ENCODE data around the gene ANXA11. TPM values are rescaled to one million over a fixed set of nuclear protein-coding genes. Genes with fewer than 3 reads are reported as not detected.
"Not testable (repeated sequence)": the region's sequence is repeated elsewhere in the genome, so short reads cannot be mapped to it uniquely, and the experiment has no call there.

The ANXA11 gene
- total RNA-seq, 1 donor from 2014 or later: 17.3 TPM

- no peak for DNase-seq (ENCODE audit: low read depth in 2 of 2)
These were observed 58.4 kb downstream of the ANXA11 start for GRCh38 chr10:80146918-80147317.

GRCh38 chr10:80145406-80146308 lies 59.7 kb downstream of the ANXA11 start:
- peak in 1 of 2 donors; percentile 66 for DNase-seq (ENCODE audit: low read depth in 2 of 2)

- no peak for DNase-seq (ENCODE audit: low read depth in 2 of 2)
These were observed 60.6 kb downstream of the ANXA11 start for GRCh38 chr10:80144696-80145131.

- no peak for DNase-seq (ENCODE audit: low read depth in 2 of 2)
These were observed 61.2 kb downstream of the ANXA11 start for GRCh38 chr10:80144067-80144695.

- DNase-seq (ENCODE audit: low read depth in 2 of 2): no peak
These were observed 63.5 kb downstream of the ANXA11 start for GRCh38 chr10:80141696-80142460.

- DNase-seq (ENCODE audit: low read depth in 2 of 2): no peak
These were observed 65.1 kb downstream of the ANXA11 start for GRCh38 chr10:80140251-80140650.

- no peak for DNase-seq (ENCODE audit: low read depth in 2 of 2)
These were observed 66.1 kb downstream of the ANXA11 start for GRCh38 chr10:80139265-80139664.

GRCh38 chr10:80137920-80138319 lies 67.4 kb downstream of the ANXA11 start:
- DNase-seq (ENCODE audit: low read depth in 2 of 2): no peak

GRCh38 chr10:80137031-80137862 lies 68.1 kb downstream of the ANXA11 start:
- DNase-seq (ENCODE audit: low read depth in 2 of 2): no peak

- DNase-seq (ENCODE audit: low read depth in 2 of 2): peak in 1 of 2 donors; percentile 69
These were observed 69.2 kb downstream of the ANXA11 start for GRCh38 chr10:80136134-80136571.

GRCh38 chr10:80133687-80134086 lies 71.7 kb downstream of the ANXA11 start:
- DNase-seq (ENCODE audit: low read depth in 2 of 2): not testable (repeated sequence)

- DNase-seq (ENCODE audit: low read depth in 2 of 2): no peak
These were observed 72.1 kb downstream of the ANXA11 start for GRCh38 chr10:80133206-80133605.

- DNase-seq (ENCODE audit: low read depth in 2 of 2): peak in 1 of 2 donors; percentile 27
These were observed 72.8 kb downstream of the ANXA11 start, which contains the start of gene PLAC9 for GRCh38 chr10:80132299-80133139. Gene PLAC9, plus strand, starts transcription at chr10:80132730. Its CDS starts 33 bp downstream, at chr10:80132763.

- no peak for DNase-seq (ENCODE audit: low read depth in 2 of 2)
These were observed 73.8 kb downstream of the ANXA11 start for GRCh38 chr10:80131499-80131901.

- DNase-seq (ENCODE audit: low read depth in 2 of 2): no peak
These were observed 78.5 kb downstream of the ANXA11 start for GRCh38 chr10:80126876-80127275.

- DNase-seq (ENCODE audit: low read depth in 2 of 2): no peak
These were observed 82.6 kb downstream of the ANXA11 start for GRCh38 chr10:80122746-80123145.

- no peak for DNase-seq (ENCODE audit: low read depth in 2 of 2)
These were observed 83.1 kb downstream of the ANXA11 start for GRCh38 chr10:80122110-80122710.

GRCh38 chr10:80118669-80119068 lies 86.7 kb downstream of the ANXA11 start:
- no peak for DNase-seq (ENCODE audit: low read depth in 2 of 2)

GRCh38 chr10:80110986-80111385 lies 94.4 kb downstream of the ANXA11 start:
- no peak for DNase-seq (ENCODE audit: low read depth in 2 of 2)

Data from dermis microvascular lymphatic vessel endothelial cell (primary cell).